Stimulated activated CD8-positive, alpha-beta memory T cell treated with anti-CD3 and anti-CD28 coated beads, Interleukin-2, amount 100 ng/mL, for 1 hour (primary cell): ENCODE results near the gene MTHFSD.
A peak's percentile ranks its signal among the peaks of the same experiment; 100 is the strongest.
"Not testable (repeated sequence)": the region's sequence is repeated elsewhere in the genome, so short reads cannot be mapped to it uniquely, and the experiment has no call there.

Experiments used
- DNase-seq, 2 donors: peaks; one replicate each; pipeline ENCODE4 v3.0.0-alpha.2; 2020; ENCODE audit warnings: low read depth in 2 of 2

The MTHFSD gene

GRCh38 chr16:86554917-86555703 is at the start of gene MTHFSD:
MTHFSD (minus strand) TSS chr16:86555235; CDS start chr16:86555184, 51 bp downstream.
- peak; percentile 93 for DNase-seq

- DNase-seq: peak in 1 of 2 donors; percentile 18
Observed at GRCh38 chr16:86604436-86605193, 49.6 kb upstream of the MTHFSD start.

GRCh38 chr16:86602521-86602920 is 47.5 kb upstream of the MTHFSD start:
- no peak for DNase-seq

- DNase-seq: no peak
Observed at GRCh38 chr16:86601356-86601755, 46.3 kb upstream of the MTHFSD start.

GRCh38 chr16:86598607-86599565 is 43.9 kb upstream of the MTHFSD start:
- no peak for DNase-seq

- no peak for DNase-seq
Observed at GRCh38 chr16:86597880-86598606, 43.0 kb upstream of the MTHFSD start.

- DNase-seq: no peak
Observed at GRCh38 chr16:86597126-86597879, 42.3 kb upstream of the MTHFSD start.

GRCh38 chr16:86595983-86596605 is 41.1 kb upstream of the MTHFSD start:
- DNase-seq: no peak

GRCh38 chr16:86594721-86595120 is 39.7 kb upstream of the MTHFSD start:
- no peak for DNase-seq

GRCh38 chr16:86593913-86594620 is 39.0 kb upstream of the MTHFSD start:
- no peak for DNase-seq

GRCh38 chr16:86591270-86591669 is 36.2 kb upstream of the MTHFSD start:
- DNase-seq: no peak

GRCh38 chr16:86590501-86591144 is 35.6 kb upstream of the MTHFSD start:
- no peak for DNase-seq

- DNase-seq: not testable (repeated sequence)
Observed at GRCh38 chr16:86587955-86588354, 32.9 kb upstream of the MTHFSD start.

GRCh38 chr16:86587487-86587886 is 32.5 kb upstream of the MTHFSD start:
- DNase-seq: no peak

GRCh38 chr16:86585821-86586611 is 31.0 kb upstream of the MTHFSD start:
- no peak for DNase-seq

- no peak for DNase-seq
Observed at GRCh38 chr16:86584726-86585721, 30.0 kb upstream of the MTHFSD start.
